Left lobe of liver (tissue), 2 donors: Measurements from ENCODE around the gene ITGB2. TPM values are rescaled to one million over a fixed set of nuclear protein-coding genes. Genes with fewer than 3 reads are reported as not detected.

Experiments
- ATAC-seq: fragments of 200-7000 bp; cut with Tn5 transposase; one replicate; pipeline ENCODE4 v1.9.1; 2020; ENCODE audit warnings: mild to moderate bottlenecking, moderate library complexity
- DNase-seq: peaks from one replicate; pipeline ENCODE4 v3.0.0-alpha.2; 2020; ENCODE audit warnings: low spot score
- total RNA-seq: library from RNA; stranded (reverse); gene quantifications from one replicate; pipeline ENCODE4 v1.2.1, GENCODE V29; 2021
- donor health status: DM: no; HTN: no; CAD: no; lungs with moderate emphysema.
- donor health status: DM: no; HTN: yes; CAD: no.

ITGB2 gene
- total RNA-seq, 1 donor from 2014 or later = 13.6 TPM

DNA sequence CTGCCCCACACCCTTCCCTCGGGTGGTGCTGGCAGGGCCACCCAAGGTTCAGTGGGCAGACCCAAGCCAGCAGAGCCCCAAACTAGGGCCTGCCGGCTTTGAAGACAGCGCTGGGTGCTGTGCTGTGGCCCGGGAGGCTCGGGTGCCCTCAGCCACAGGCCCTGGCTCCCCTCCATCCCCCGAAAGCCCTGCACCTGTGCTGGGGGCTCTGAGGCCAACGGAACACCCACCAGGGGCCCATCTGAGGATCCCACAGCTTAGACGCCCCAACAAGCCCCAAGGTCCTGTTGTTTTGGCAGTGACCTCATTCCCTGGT lies 8.6 kb downstream of the ITGB2 start:
- DNase-seq (peak; percentile 91), ATAC-seq (peak; percentile 71)

DNA sequence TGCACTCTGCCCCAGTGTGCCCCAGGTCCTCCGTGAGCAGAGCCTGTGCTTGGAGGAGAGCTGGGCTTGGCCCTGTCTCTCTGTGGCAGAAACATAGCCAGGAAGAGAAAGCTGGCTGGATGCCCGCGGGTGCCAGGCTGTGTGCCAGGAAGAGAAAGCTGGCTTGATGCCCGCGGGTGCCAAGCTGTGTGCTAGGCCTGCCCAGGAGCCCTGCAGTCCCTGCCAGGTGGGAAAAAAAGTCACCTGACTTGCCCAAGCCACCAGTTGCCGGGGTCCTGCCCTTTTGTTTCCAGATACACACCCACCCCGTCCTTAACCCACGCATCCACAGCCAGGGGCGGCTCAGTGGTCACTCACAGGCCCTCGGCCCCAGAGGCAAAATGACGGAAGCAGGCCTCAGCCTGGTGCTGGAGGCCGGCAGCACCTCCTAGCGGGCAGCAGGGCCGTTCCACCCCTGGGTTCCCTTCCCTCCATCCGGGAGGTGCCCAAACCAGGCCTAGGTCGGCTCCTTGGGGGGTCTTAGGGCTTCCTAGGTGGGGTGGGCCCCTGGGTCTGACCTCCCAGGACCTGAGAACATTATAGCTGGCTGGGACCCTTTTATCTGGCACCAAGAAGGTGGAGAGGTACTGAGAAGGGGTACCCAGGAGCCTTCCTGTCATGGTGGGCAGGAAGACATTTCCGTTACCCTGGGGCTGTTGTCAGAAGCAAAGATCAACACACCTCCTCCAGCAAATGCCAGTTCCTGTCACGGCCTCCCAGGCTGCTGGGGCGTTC lies 9.1 kb downstream of the ITGB2 start:
- peak; percentile 70 for ATAC-seq
- DNase-seq = peak; percentile 96

DNA sequence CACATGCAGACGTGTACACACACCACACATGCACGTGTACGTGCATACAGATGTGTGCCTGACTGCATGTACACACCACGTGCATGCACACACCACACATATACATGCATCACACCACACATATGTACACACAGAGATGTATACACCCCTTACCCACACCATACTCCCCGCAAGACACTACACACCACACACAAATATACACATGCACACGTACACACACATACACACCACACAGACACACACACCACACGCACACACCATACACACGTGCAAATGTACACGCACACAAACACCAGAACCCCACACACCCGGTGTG lies 9.7 kb downstream of the ITGB2 start:
- ATAC-seq (no peak), DNase-seq (no peak)

DNA sequence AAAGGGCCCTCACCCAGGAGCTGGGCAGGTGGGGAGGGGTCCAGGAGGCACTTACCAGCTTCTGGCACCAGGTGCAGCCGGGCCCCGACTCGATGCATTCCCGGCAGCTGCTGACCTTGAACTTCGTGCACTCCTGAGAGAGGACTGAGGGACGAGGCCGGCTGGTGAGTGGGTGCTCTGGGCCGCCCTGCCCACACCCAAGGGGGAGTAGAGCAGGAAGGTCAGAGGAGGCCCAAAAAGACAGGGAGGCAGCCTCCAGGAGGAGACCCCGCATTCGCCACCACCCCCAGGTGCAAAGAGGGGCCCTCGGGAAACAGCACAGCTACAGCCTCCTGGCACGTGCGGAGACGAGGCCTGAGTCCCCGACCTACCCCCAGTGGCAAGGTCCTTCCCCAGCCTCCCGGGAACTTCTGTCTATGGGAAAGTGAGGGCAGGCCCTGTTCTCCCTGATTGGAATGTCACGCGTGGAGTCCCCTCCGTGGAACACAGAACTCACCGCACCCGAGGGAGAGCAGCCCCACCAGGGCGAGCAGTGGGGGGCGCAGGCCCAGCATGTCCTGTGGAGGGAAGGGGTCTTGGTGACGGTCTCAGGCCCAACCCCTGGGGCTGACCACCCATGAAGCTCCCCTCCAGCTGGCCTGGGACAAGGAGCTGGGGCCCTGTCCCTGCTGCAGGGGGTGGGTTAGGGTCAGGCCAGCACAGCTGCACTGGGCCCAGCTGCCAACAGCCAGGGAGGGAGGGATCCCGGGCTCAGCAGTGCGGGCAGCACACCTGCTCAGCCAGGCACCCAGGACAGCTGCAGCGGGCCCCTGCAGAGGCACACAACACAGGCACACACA lies 10.3 kb downstream of the ITGB2 start:
- ATAC-seq (no peak), DNase-seq (no peak)

DNA sequence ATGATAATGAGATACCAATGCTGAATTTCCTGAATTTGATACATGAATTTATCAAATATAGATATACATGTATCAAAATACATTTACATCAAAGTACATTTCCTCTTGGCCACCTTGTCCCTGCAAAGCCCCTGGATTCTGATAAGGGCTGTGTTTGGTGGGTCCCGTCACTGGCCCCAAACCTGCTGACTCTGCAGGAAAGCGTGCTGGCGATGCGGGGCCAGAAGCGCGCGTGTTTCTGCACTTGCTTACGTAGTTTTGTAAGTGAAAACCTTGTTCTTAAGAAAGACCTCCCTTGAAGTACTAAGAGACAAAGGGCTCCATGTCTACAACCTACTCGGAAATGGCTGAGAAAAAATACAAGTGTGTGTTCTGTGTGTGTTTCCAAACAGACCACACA lies 11.0 kb downstream of the ITGB2 start:
- no peak for ATAC-seq
- DNase-seq = no peak

DNA sequence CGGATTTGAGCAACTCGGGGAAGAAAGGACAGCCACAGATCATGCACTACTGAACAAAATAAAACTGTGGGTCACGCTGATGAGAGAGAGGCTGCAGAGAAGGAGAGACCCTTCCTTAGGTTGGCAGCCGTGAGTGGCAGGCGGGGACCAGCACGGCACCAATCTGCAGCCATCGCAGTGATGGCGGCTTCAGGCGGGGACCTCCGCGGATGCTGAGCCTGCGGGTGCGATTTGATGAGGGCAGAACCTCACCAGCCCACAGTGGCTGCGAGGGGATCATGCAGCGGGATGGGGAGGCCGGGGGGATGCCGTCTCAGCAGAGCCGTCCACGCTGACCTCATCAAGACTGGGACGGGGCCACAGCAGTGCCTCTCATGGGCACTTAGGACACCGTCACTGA lies 11.8 kb downstream of the ITGB2 start:
- no peak for DNase-seq
- ATAC-seq = no peak

DNA sequence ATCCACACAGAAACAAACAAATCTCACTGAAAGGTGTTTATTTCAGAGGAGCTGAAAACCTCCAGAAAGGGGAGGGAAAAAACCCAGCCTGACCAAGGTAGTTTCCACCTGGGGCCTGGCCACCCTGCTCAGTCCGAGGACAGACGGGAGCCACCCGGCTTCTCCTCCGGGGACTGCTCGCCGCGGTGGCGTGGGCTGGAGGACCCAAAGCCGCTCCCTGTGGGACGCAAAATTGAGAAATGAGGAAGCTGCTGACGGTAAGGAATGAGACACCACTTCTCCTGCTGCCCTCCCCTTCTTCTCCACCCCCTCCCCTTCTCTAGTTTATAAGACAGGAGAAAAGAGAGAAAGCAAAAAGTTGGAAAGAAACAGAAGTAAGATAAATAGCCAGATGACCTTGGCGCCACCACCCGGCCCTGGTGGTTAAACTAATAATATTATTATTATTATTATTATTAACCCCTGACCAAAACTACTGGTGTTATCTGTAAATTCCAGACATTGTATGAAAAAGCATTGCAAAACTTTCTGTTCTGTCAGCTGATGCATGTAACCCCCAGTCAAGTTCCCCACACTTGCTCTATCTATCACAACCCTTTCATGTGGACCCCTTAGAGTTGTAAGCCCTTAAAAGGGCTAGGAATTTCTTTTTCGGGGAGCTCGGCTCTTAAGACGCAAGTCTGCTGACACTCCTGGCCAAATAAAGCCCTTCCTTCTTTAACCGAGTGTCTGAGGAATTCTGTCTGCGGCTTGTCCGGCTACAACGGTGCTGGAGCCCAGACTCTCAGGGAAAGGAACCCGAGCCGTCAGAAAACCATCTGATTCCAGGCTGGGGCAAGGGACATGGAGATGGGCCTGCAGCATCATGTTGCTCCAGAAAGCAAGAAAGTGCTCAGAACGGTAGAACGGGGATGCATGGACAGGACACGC lies 12.5 kb downstream of the ITGB2 start:
- DNase-seq (no peak), ATAC-seq (no peak)

DNA sequence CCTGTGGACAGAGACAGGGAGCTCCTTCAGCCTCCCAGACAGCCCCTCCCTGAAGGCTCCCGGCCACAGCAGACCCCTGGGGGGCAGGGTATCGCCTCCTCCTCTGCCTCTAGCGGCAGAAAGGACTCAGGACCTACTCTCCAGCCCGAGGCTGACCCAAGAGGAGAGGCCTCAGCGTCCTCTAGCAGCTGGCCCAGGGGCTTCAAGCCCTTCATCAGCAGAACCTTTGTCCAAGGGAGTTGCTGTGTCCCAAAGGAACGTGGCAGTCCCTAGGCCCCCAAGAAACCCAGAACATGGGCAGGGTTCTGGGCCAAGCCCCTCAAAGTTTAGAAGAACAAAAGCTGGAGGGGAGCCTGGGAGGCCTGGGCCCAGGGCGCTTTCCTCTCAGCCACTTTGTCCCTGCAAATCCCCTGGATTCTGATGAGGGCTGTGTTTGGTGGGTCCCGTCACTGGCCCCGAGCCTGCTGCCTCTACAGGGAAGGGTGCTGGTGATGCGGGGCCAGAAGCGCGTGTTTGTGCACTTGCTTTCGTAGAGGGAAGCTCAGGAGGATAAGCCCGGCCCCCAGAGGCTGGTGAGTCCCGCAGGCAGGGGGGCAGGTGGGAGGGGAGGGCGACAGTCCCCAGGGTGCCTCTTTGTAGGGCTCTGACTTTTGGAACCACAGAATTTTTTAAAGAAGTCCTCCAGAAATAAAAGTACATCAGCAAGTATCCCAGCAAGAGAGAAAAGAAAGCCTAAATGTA lies 13.3 kb downstream of the ITGB2 start:
- DNase-seq (no peak), ATAC-seq (no peak)

DNA sequence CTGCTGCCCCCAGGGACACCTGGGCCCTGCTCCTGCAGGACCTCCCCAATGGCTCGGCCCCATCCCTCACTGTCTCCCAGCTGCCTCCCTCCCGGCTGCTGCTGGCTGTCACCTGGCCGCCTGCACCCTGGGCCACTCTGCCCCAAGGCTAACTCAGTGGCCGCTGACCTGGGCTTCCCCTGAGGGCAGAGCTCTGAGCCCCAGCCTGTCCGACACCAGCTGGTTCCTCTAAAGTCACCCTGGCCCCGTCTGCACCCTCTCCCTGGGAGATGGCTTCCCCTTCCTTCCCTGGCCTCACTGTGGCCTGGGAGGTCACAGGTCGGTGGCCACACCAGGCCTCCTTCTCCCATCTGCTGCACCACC lies 15.0 kb downstream of the ITGB2 start:
- DNase-seq (no peak), ATAC-seq (no peak)

DNA sequence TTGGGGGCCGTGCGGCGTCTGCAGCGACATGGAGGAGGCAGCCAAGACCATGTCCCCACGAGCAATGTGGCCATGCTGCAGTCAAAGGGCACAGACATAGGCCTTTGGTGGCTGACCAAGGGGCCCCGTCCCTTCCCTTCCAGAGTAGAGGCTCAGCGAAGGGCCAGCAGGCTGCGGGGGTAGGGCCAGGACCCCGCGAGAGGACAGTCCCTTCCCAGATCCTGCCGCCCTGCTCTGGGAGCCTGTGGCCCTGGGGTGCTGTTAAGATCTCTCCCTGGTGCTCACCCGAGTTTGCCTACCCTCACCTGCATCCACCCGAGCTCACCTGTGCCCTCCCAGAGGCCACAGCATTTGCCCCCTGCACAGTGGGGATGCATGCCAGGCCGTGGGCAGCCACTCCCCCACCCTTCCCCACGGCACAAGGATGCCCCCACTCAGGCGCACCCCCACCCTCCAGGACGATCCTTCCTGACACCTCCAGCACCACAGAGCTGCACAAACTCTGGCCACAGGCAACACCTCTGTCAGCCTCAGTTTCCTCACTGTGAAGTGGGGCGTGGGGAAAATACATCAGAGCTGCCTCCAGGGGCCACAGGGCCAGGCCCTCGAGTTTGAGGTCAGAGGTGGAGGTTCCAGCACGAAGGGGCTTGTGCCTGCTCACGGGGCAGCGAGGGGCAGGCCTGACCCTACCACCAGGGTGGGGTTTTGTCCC lies 15.5 kb downstream of the ITGB2 start:
- DNase-seq (no peak), ATAC-seq (no peak)

DNA sequence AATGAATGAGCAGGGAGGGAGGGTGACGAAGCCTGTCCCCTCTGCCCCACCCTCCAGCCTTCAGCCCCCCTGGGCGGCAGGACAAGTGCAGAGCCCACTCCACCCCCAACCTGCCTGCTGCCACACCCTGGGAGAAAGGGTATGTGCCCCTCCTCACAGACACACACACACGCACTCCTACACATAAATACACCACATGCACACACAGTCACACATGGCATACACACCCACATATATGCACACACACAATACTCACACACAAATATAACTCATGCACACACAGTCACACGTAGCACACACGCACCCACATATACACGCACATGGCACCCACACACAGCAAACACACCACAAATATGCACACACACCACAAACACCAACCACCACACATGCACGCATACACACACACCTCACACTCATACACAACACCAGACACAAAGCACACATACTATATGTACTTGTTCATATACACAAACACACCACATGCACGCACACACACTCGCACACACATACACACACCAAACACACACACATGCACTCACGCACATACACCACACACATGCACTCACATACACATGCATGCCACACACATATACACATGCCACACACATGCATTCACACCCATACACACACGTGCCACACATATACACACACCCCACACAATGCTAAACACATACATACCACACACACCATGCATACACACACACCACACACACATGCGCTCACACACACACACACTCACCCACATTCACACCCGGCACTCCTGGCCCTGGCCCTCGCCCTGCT lies 16.4 kb downstream of the ITGB2 start:
- DNase-seq (no peak), ATAC-seq (no peak)

DNA sequence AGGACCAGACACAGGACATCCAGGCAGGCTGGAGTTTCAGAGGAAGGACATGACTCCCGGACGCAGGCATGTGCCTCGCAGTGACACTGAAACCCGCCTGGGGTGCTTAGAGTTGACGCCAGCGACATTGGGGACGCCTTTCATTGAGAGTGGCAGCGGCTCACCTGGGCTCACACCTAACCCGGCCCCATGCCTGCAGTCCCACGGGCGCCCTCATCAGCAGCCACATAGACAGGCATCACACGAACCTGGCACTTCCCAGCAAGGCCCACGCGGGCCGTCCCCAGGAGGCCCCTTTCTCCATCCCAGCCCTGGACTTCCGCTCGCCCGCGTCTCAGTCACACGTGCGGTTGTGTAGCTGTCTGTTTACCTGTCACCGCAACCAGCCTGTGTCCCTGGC lies 17.0 kb downstream of the ITGB2 start:
- no peak for ATAC-seq

DNA sequence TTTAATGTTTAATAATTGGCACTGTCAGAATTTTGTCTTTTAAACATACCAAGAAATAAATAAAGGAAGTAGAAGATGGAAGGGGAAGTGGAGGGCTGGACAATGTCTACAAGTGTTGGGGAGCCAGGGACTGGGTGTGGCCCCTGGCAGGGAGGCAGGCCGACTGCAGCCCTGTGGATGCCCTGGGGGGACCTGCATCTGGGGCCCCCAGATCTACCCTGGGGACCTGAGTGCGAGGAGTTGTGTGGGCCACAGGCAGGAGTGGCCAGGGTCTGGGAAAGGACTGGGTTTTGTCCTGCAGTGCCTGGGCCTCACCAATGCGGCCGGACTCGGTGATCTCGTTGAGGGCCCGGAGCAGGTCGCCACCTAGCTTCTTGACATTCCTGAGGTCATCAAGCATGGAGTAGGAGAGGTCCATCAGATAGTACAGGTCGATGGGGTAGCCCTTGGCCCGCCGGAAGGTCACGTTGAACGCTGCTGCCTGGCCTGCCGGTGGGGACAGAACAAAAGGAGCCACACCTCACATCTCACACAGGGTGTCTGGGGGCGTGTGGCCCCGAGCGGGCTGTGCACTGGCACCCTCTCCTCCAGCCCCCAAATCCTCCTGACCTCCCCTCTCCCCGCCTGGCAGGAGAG lies 17.5 kb downstream of the ITGB2 start:
- ATAC-seq (peak; percentile 19), DNase-seq (no peak)

More for the DNA sequence above, 17.0 kb downstream of the ITGB2 start:
- no peak for DNase-seq

DNA sequence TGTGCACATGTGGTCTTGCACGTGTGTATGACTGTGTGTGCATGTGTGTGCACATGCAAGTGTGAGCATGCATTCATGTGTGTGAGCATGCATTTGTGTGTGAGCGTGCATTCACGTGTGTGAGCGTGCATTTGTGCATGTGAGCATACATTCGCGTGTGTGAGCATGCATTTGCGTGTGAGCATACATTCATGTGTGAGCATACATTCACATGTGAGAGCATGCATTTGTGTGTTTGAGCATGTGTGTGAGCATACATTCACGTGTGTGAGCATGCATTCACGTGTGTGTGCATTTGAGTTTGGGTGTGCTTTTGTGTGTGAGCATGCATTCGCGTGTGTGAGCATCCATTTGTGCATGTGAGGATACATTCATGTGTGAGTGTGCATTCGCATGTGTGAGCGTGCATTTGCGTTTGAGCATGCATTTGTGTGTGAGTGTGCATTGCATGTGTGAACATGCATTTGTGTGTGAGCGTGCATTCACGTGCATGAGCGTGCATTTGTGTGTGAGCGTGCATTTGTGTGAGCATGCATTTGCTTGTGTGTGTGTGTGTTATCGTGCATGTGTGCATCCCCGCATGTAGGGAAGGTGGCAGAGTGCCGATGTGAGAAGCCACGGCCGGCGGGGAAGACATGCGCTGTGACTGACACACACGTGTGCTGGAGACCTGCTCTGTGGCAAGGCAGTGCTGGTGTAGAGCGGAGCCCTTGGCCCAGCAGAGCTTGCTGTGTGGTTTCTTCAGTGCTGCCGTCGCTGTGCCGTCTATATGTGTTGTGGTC lies 18.2 kb downstream of the ITGB2 start:
- no peak for DNase-seq
- no peak for ATAC-seq

DNA sequence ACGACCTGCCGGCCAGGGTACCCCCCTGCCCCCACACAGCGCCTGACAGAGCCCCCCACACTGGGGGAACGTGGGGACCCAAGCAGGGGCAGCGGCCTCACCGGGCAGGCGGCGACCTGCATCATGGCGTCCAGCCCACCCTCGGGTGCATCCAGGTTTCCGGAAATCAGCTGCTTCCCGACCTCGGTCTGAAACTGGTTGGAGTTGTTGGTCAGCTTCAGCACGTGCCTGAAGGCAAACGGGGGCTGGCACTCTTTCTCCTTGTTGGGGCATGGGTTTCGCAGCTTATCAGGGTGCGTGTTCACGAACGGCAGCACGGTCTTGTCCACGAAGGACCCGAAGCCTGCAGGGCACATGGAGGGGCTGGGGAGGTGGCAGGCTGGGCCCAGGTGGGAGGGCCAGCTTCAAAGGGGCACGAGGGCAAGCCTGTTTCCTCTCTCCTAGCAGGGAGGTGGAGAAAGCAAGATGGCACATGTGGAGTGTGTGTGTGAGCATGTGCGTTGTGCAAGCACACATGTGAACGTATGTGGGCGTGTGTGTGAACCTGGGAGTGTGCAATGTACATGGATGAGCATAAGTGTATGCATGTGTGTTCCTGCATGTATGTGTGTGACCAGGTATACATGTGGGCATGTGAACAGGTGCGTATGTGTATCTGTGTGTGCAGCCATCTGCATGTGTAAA lies 19.2 kb downstream of the ITGB2 start:
- DNase-seq (no peak), ATAC-seq (no peak)

DNA sequence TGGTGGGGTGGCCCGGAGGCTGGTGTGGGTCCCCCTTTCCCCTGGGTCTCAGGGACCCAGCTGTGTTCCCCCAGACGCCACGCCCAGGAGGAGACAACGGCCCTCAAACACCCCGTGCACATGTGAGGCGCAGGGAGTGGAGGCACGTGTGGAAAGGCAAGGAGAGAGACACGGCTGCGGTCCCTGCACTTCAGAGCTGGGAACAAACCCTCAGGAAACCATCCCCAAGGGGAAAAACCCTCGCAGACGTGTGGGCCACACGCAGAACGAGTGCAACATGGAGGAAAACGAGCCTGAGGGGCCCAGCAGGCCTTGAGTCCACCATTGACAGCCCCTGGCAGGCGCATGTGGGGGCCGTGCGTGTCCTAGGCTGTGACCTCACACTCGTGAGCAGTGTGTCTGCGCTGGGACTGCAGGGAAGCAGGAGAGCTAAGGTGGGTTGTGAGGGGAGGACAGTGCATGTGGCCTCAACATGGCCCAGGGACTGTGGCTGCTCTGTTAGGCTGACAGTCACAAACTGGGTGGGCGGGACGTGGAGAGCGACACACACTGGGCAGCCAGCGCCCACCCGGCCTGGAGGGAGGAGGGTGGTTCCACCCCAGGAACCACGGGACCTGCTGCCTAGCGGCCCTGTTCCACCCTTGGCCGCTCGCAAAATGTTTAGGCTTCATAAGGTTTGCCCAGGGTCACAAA lies 20.0 kb downstream of the ITGB2 start:
- ATAC-seq (no peak), DNase-seq (no peak)
